Adrenal gland (tissue), 12 donors: ENCODE measurements around the gene CDHR3. TPM values are rescaled to one million over a fixed set of nuclear protein-coding genes. Genes with fewer than 3 reads are reported as not detected.

Source experiments
- DNase-seq, 7 donors: peaks; one replicate each; pipeline ENCODE4 v3.0.0-alpha.2; 2019 to 2020
- H3K27ac ChIP-seq, 5 donors: fragments of 200-600 bp; sonication (generic) in 4 of 5; 1 replicate in 3 of 5; 2 replicates in 2 of 5; pipeline versions ENCODE4 v1.5.1 to v1.8.0; 2016 to 2020; ENCODE audit warnings: mild to moderate bottlenecking in 1 of 5
- H3K27me3 ChIP-seq: fragments of 200-600 bp; 2 replicates; pipeline ENCODE4 v1.8.0; 2021
- H3K36me3 ChIP-seq, 2 donors: fragments of 200-600 bp; replicated peaks in 1 of 2; 1 replicate in 1 of 2; 2 replicates in 1 of 2; pipeline versions ENCODE4 v1.5.1 to v1.8.0; 2018 to 2022
- H3K4me1 ChIP-seq, 2 donors: fragments of 200-600 bp; replicated peaks in 1 of 2; 1 replicate in 1 of 2; 2 replicates in 1 of 2; pipeline versions ENCODE4 v1.5.1 to v1.8.0; 2018 to 2021
- H3K4me3 ChIP-seq, 4 donors: fragments of 200-600 bp; sonication (generic) in 3 of 4; one replicate each; pipeline ENCODE4 v1.5.1; 2016 to 2018
- H3K9me3 ChIP-seq, 3 donors: fragments of 200-600 bp; sonication (generic) in 1 of 3; replicated peaks in 1 of 3; 1 replicate in 2 of 3; 2 replicates in 1 of 3; pipeline versions ENCODE4 v1.5.1 to v1.8.0; 2016 to 2021
- CTCF ChIP-seq, 6 experiments: fragments of 450-650 bp in 4 of 6; fragments of 200-600 bp in 2 of 6; sonication (generic) in 1 of 6; IDR thresholded peaks; 1 replicate in 5 of 6; 2 replicates in 1 of 6; pipeline versions ENCODE4 v1.5.1 to v1.8.0; 2016 to 2021; ENCODE audit warnings: antibody characterized with exemption in 6 of 6, mild to moderate bottlenecking in 2 of 6, moderate library complexity in 1 of 6
- POLR2A ChIP-seq, 2 donors: fragments of 450-650 bp; IDR thresholded peaks; one replicate each; pipeline ENCODE4 v1.6.1; 2017; ENCODE audit warnings: antibody characterized with exemption in 2 of 2, mild to moderate bottlenecking in 2 of 2, moderate library complexity in 1 of 2
- WGBS, 4 donors: extraction: QIAGEN DNeasy Blood & Tissue Kit in 2 of 4; methylation state at CpG; one replicate each; pipeline versions ENCODE4 v1.1.5 to v1.1.7; 2013 to 2017; 5-methylcytosine and 5-hydroxymethylcytosine counted together
- intact Hi-C, 2 donors: fragments of 100-400 bp; cut with DNase I; formaldehyde crosslinking; loops; one replicate each; pipeline versions ENCODE4 v1.14.1 to v1.15.0; 2022 to 2023
- polyA plus RNA-seq, 3 donors: library from polyadenylated mRNA; stranded (reverse); fragments of 200-250 nt in 2 of 3; fragments of 350-450 nt in 1 of 3; fragmentation: Illumina TruSeq in 1 of 3; extraction: RNeasy Lipid Tissue Mini Kit (QIAGEN cat#74804) in 1 of 3; gene quantifications; one replicate each; pipeline ENCODE4 v1.2.3, GENCODE V29; 2013 to 2014
- total RNA-seq, 9 donors: library from RNA; depleted of rRNA in 4 of 9; stranded (reverse); fragments of >200 nt in 4 of 9; fragments of 120-200 nt in 1 of 9; fragmentation: NEBNext Ultra II Directional in 1 of 9; extraction: Animal tissue kit (Norgen Biotek cat#: 25700) in 1 of 9; gene quantifications; one replicate each; pipeline versions ENCODE4 v1.1.0 to v1.2.4, GENCODE V29; 2013 to 2023
- donor health status: healthy with polysubstance abuse.
- donor health status: Bipolar disorder and iron deficiency.
- donor health status: DM: yes; HTN: yes; CAD: no.
- donor health status: DM: no; HTN: no; CAD: no.
- donor health status: DM: no; HTN: no; CAD: no.
- donor health status: DM: yes; HTN: yes; CAD: no.

Gene CDHR3
- total and polyA plus RNA-seq, 12 donors: 0.66 to 5.0 (median 2.3) TPM

DNA sequence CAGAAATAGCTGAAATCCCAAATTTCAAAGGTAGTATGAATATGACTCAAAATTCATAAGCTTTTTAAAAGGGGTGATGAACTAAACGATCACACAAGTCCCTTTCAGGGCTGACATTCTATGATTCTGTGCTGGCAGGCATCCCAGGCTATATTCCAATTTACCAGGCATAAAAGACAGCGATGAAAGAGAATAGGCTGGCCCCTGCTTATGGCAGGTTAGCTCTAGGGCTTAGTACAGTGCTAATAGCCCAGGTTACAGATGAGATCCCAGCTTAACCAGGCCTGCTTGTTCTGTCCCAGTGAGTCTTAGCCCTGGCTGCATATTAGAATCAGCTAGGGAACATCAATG is 56.4 kb downstream of the CDHR3 start:
- no peak for DNase-seq
- intact Hi-C loops: loop anchor here in 1 of 2 donors (10.0 kb wide), 1 partner anchor 365 kb away; no protein-coding TSS in a partner anchor
- Histone ChIP-seq H3K4me1 (no peaks in the 10 kb centered on the region), H3K4me3 (no peak overlapping the region), H3K27ac (no peak overlapping the region), H3K36me3 (no peaks in the 10 kb centered on the region), H3K9me3 (no peaks in the 10 kb centered on the region), H3K27me3 (no peaks in the 10 kb centered on the region)
- WGBS, 4 donors: 85 to 93% (median 88%) methylated on average over 2 of the region's 2 CpGs
- TF ChIP-seq POLR2A (IDR thresholded peaks at IDR 0.05): no peak
- TF ChIP-seq CTCF (IDR thresholded peaks at IDR 0.05): no peak

GRCh38 chr7:106021151-106022067 is 58.3 kb downstream of the CDHR3 start:
- TF ChIP-seq POLR2A (IDR thresholded peaks at IDR 0.05): no peak
- no peak for TF ChIP-seq CTCF (IDR thresholded peaks at IDR 0.05)
- peak in 1 of 7 donors; percentile 24 for DNase-seq
- Histone ChIP-seq H3K27ac (no peak overlapping the region), H3K4me3 (no peak overlapping the region), H3K4me1 (no peaks in the 10 kb centered on the region), H3K27me3 (no peaks in the 10 kb centered on the region), H3K36me3 (no peaks in the 10 kb centered on the region), H3K9me3 (no peaks in the 10 kb centered on the region)
- intact Hi-C loops: no loop called here
- WGBS, 4 donors: 62 to 77% (median 72%) methylated on average over 10 to 11 of the region's 11 CpGs

GRCh38 chr7:106022193-106022821 is 59.2 kb downstream of the CDHR3 start:
- Histone ChIP-seq H3K27ac (no peak overlapping the region), H3K36me3 (no peaks in the 10 kb centered on the region), H3K4me1 (no peaks in the 10 kb centered on the region), H3K4me3 (no peak overlapping the region), H3K27me3 (no peaks in the 10 kb centered on the region), H3K9me3 (no peaks in the 10 kb centered on the region)
- WGBS, 4 donors: 79 to 90% (median 83%) methylated on average over 8 of the region's 8 CpGs
- TF ChIP-seq CTCF (IDR thresholded peaks at IDR 0.05): no peak
- no peak for TF ChIP-seq POLR2A (IDR thresholded peaks at IDR 0.05)
- intact Hi-C loops: no loop called here
- DNase-seq: no peak
